Cortex of kidney (tissue), 1 donor: Measurements from ENCODE around the gene GLB1L2.

Source experiments
- DNase-seq: peaks from one replicate; lab custom pipeline; 2025; lab: John Stamatoyannopoulos, UW

The GLB1L2 gene

GRCh38 chr11:134347441-134347840 lies 15.7 kb downstream of the GLB1L2 start:
- DNase-seq = no peak

- no peak for DNase-seq
Measured at GRCh38 chr11:134349109-134349801, 17.5 kb downstream of the GLB1L2 start.

GRCh38 chr11:134349802-134350355 lies 18.1 kb downstream of the GLB1L2 start:
- DNase-seq = no peak

GRCh38 chr11:134350381-134350780 lies 18.6 kb downstream of the GLB1L2 start:
- DNase-seq = no peak

GRCh38 chr11:134352111-134352510 lies 20.3 kb downstream of the GLB1L2 start:
- DNase-seq = no peak

GRCh38 chr11:134355136-134355535 lies 23.3 kb downstream of the GLB1L2 start:
- no peak for DNase-seq

GRCh38 chr11:134355656-134356055 lies 23.9 kb downstream of the GLB1L2 start:
- DNase-seq = no peak

GRCh38 chr11:134356656-134357544 lies 25.1 kb downstream of the GLB1L2 start:
- DNase-seq = no peak

GRCh38 chr11:134357545-134357839 lies 25.7 kb downstream of the GLB1L2 start:
- no peak for DNase-seq

- DNase-seq = no peak
Measured at GRCh38 chr11:134358165-134358855, 26.5 kb downstream of the GLB1L2 start.

- DNase-seq = no peak
Measured at GRCh38 chr11:134358856-134359490, 27.2 kb downstream of the GLB1L2 start.

GRCh38 chr11:134359646-134360045 lies 27.9 kb downstream of the GLB1L2 start:
- DNase-seq = no peak

GRCh38 chr11:134360050-134360835 lies 28.5 kb downstream of the GLB1L2 start:
- DNase-seq = no peak

- no peak for DNase-seq
Measured at GRCh38 chr11:134361661-134362060, 29.9 kb downstream of the GLB1L2 start.

GRCh38 chr11:134362192-134362901 lies 30.6 kb downstream of the GLB1L2 start:
- no peak for DNase-seq

- no peak for DNase-seq
Measured at GRCh38 chr11:134363161-134363560, 31.4 kb downstream of the GLB1L2 start.

GRCh38 chr11:134363592-134363991 lies 31.8 kb downstream of the GLB1L2 start:
- DNase-seq = no peak

- no peak for DNase-seq
Measured at GRCh38 chr11:134364261-134364660, 32.5 kb downstream of the GLB1L2 start.

GRCh38 chr11:134365011-134365925 lies 33.5 kb downstream of the GLB1L2 start:
- no peak for DNase-seq
